Right lobe of liver (tissue), 6 donors: ENCODE measurements around the gene HES4. TPM values are rescaled to one million over a fixed set of nuclear protein-coding genes. Genes with fewer than 3 reads are reported as not detected.
A peak's percentile ranks its signal among the peaks of the same experiment; 100 is the strongest.
"Not testable (repeated sequence)": the region's sequence is repeated elsewhere in the genome, so short reads cannot be mapped to it uniquely, and the experiment has no call there.

ENCODE experiments used
- ATAC-seq, 4 donors: fragments of 200-7000 bp; cut with Tn5 transposase; one replicate each; pipeline ENCODE4 v1.9.1; 2020; ENCODE audit warnings: mild to moderate bottlenecking in 4 of 4, moderate library complexity in 4 of 4
- DNase-seq, 3 donors: peaks; one replicate each; pipeline ENCODE4 v3.0.0-alpha.2; 2020
- H3K27ac ChIP-seq, 3 donors: fragments of 200-600 bp; one replicate each; pipeline ENCODE4 v1.8.0; 2022
- H3K27me3 ChIP-seq, 2 donors: fragments of 200-600 bp; one replicate each; pipeline ENCODE4 v1.8.0; 2022
- H3K36me3 ChIP-seq, 4 donors: fragments of 200-600 bp; sonication (generic) in 1 of 4; one replicate each; pipeline versions ENCODE4 v1.5.1 to v1.8.0; 2017 to 2022; ENCODE audit warnings: control low read depth in 1 of 4
- H3K4me1 ChIP-seq, 4 donors: fragments of 200-600 bp; sonication (generic) in 1 of 4; one replicate each; pipeline versions ENCODE4 v1.5.1 to v1.8.0; 2017 to 2022; ENCODE audit warnings: control low read depth in 1 of 4
- H3K4me3 ChIP-seq, 3 donors: fragments of 200-600 bp; one replicate each; pipeline ENCODE4 v1.8.0; 2022
- H3K9me3 ChIP-seq, 4 donors: fragments of 200-600 bp; sonication (generic) in 1 of 4; one replicate each; pipeline versions ENCODE4 v1.5.1 to v1.8.0; 2017 to 2022; ENCODE audit warnings: control low read depth in 1 of 4
- POLR2A ChIP-seq: fragments of 450-650 bp; IDR thresholded peaks from one replicate; pipeline ENCODE4 v1.6.1; 2017; ENCODE audit warnings: antibody characterized with exemption, mild to moderate bottlenecking
- WGBS: methylation state at CpG from one replicate; pipeline ENCODE4 v1.1.6; 2018; ENCODE audit warnings: low coverage, low lambda C conversion rate; ENCODE audit not compliant: insufficient coverage; ENCODE audit errors: missing lambda C conversion rate; 5-methylcytosine and 5-hydroxymethylcytosine counted together
- intact Hi-C, 2 donors: fragments of 100-400 bp; cut with DNase I; formaldehyde crosslinking; loops; one replicate each; pipeline versions ENCODE4 v1.11.2 to v1.14.1; 2022
- total RNA-seq, 6 experiments: library from RNA; depleted of rRNA in 2 of 6; stranded (reverse); fragments of >200 nt in 2 of 6; fragmentation: NEBNext Ultra II Directional in 3 of 6; extraction: Animal tissue kit (Norgen Biotek cat#: 25700) in 3 of 6; gene quantifications; one replicate each; pipeline versions ENCODE4 v1.1.0 to v1.2.4, GENCODE V29; 2016 to 2023
- TF ChIP-seq, protein P1 (sequence below), 4 donors: fragments of 200-600 bp in 3 of 4; fragments of 450-650 bp in 1 of 4; IDR thresholded peaks; one replicate each; pipeline versions ENCODE4 v1.5.1 to v1.8.0; 2016 to 2022; ENCODE audit warnings: antibody characterized with exemption in 4 of 4, mild to moderate bottlenecking in 2 of 4
- donor health status: DM: no; HTN: yes; CAD: no.
- donor health status: DM: no; HTN: no; CAD: no.
- donor health status: DM: no; HTN: no; CAD: no.
- donor health status: DM: no; HTN: yes; CAD: no.
- donor health status: DM: no; HTN: yes; CAD: no.

HES4 gene
- total RNA-seq, 6 experiments from 2014 or later = 1.6 to 21.5 (median 5.2) TPM

DNA sequence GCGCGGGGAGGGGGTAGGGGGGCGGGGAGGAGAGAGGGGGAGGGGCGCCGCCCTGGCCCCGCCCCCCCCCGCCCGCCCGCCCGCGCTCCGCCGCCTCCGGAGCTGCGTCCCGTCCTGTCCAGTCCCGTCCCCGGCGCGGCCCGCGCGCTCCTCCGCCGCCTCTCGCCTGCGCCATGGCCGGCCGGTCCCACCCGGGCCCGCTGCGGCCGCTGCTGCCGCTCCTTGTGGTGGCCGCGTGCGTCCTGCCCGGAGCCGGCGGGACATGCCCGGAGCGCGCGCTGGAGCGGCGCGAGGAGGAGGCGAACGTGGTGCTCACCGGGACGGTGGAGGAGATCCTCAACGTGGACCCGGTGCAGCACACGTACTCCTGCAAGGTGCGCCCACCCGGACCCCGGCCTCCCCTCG lies 20.1 kb upstream of the HES4 start, which contains the start of gene AGRN:
TSS of gene AGRN (plus strand) at position 121 of the 405 bp plus-strand sequence. CDS start at position 174, 53 bp downstream.
- H3K4me3 ChIP-seq = peak within 1 kb of the TSS; percentile 62 to 74 (median 64)
- no peaks in the 10 kb centered on the region for H3K27me3 ChIP-seq
- H3K4me1 ChIP-seq = peaks cover 0 to 10% (median 5%) of the 10 kb centered on the region in 4 donors
- WGBS = no CpG with 5 or more reads among the region's 58 CpGs
- no peaks in the 10 kb centered on the region for H3K9me3 ChIP-seq
- intact Hi-C loops = no loop called here
- peak within 1 kb of the TSS; percentile 74 to 88 (median 78) for H3K27ac ChIP-seq
- TF ChIP-seq POLR2A = peak; percentile 54
- TF ChIP-seq, protein P1, sequence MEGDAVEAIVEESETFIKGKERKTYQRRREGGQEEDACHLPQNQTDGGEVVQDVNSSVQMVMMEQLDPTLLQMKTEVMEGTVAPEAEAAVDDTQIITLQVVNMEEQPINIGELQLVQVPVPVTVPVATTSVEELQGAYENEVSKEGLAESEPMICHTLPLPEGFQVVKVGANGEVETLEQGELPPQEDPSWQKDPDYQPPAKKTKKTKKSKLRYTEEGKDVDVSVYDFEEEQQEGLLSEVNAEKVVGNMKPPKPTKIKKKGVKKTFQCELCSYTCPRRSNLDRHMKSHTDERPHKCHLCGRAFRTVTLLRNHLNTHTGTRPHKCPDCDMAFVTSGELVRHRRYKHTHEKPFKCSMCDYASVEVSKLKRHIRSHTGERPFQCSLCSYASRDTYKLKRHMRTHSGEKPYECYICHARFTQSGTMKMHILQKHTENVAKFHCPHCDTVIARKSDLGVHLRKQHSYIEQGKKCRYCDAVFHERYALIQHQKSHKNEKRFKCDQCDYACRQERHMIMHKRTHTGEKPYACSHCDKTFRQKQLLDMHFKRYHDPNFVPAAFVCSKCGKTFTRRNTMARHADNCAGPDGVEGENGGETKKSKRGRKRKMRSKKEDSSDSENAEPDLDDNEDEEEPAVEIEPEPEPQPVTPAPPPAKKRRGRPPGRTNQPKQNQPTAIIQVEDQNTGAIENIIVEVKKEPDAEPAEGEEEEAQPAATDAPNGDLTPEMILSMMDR (IDR thresholded peaks at IDR 0.05) = no peak
- peak; percentile 26 to 53 (median 48) for ATAC-seq
- DNase-seq = peak in 2 of 3 donors; percentile 72 to 75
- no peaks in the 10 kb centered on the region for H3K36me3 ChIP-seq

DNA sequence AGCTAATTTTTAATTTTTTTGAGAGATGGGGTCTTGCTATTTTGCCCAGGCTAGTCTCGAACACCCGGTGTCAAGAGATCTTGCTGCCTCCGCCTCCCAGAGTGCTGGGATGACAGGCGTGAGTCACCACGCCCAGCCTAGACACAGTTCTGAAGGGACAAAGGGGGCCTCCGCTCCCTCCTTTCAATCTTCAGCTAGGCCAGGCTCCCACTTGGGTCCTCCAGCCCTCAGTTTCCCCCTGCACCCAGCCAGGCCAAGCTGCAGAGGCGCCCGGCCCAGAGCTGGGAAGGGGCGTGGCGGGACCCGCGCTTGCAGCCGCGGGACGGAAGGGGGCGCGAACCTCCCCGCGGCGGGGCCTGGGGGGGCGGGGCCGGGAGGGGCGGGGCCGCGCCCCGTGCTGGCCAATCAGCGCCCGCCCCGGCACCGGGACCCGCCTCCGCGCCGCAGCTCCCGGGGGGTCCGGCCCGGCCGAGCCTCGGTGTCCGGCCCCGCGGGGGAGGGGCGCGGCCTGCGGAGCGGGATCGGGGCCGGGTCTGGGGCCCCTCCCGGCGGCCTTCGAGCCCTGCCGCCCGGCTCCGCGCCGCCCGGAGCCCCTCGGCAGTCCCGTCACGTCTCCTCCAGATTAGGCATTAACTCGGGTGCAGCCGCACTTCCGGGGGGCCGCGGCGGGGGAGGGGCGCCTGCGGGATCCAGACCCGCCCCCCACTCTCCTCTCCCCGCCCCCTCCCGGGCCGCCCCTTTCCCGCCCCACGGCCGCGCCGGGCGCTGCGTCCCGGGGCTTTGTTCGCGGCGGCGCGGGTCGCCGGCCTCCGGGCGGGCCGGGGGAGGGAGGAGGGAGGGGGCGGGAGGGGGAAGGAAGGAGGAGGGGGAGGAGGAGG lies 19.5 kb upstream of the HES4 start:
- H3K27me3 ChIP-seq = no peaks in the 10 kb centered on the region
- DNase-seq (peak; percentile 88 to 90 (median 90)), ATAC-seq (peak; percentile 83 to 93 (median 86))
- intact Hi-C loops = no loop called here
- peak overlapping the region; percentile 62 to 74 (median 64) for H3K4me3 ChIP-seq
- no peaks in the 10 kb centered on the region for H3K36me3 ChIP-seq
- peak overlapping the region; percentile 74 to 88 (median 78) for H3K27ac ChIP-seq
- H3K9me3 ChIP-seq = no peaks in the 10 kb centered on the region
- WGBS = 20% methylated on average over 1 of the region's 91 CpGs
- no peak for TF ChIP-seq POLR2A
- TF ChIP-seq, protein P1 (IDR thresholded peaks at IDR 0.05) = peak; percentile 33 to 71 (median 43)
- H3K4me1 ChIP-seq = peaks cover 0 to 11% (median 5%) of the 10 kb centered on the region in 4 donors

- H3K4me3 ChIP-seq, DNase-seq, H3K27me3 ChIP-seq, intact Hi-C loops, ATAC-seq, H3K36me3 ChIP-seq, H3K27ac ChIP-seq, H3K9me3 ChIP-seq: not testable (repeated sequence)
- peaks cover 0 to 21% (median 10%) of the 10 kb centered on the region in 4 donors for H3K4me1 ChIP-seq
- WGBS = no CpG with 5 or more reads among the region's 26 CpGs
Observed at GRCh38 chr1:1018321-1018685, 18.4 kb upstream of the HES4 start.

GRCh38 chr1:1017397-1018320 lies 17.8 kb upstream of the HES4 start:
- ATAC-seq, DNase-seq, H3K9me3 ChIP-seq, H3K36me3 ChIP-seq, H3K27ac ChIP-seq, intact Hi-C loops, H3K27me3 ChIP-seq, H3K4me3 ChIP-seq: not testable (repeated sequence)
- 75% methylated on average over 5 of the region's 17 CpGs for WGBS
- peaks cover 0 to 23% (median 10%) of the 10 kb centered on the region in 4 donors for H3K4me1 ChIP-seq
